Measurements from ENCODE around the gene ZNF174. TPM values are rescaled to one million over a fixed set of nuclear protein-coding genes. Genes with fewer than 3 reads are reported as not detected.

ZNF174 gene
- total RNA-seq, 6 experiments from 2014 or later = 3.4 to 5.3 (median 4.1) TPM

GRCh38 chr16:3454093-3454492 lies 53.1 kb downstream of the ZNF174 start:
- ATAC-seq (no peak), DNase-seq (no peak)
- intact Hi-C loops (cut with DNase I) = no loop called here
- no peaks in the 10 kb centered on the region for H3K27me3 ChIP-seq
- no peak overlapping the region for H3K4me3 ChIP-seq
- no peaks in the 10 kb centered on the region for H3K36me3 ChIP-seq
- TF ChIP-seq POLR2A (IDR thresholded peaks at IDR 0.05) (no peak), CTCF (IDR thresholded peaks at IDR 0.05) (no peak)
- H3K9me3 ChIP-seq = no peaks in the 10 kb centered on the region
- no peak overlapping the region for H3K27ac ChIP-seq
- peaks cover 0 to 9% (median 2%) of the 10 kb centered on the region in 4 donors for H3K4me1 ChIP-seq
- 86% methylated on average over 4 of the region's 5 CpGs for WGBS (ENCODE audit: insufficient coverage, low coverage, low lambda C conversion rate, missing lambda C conversion rate)

GRCh38 chr16:3454631-3455147 lies 53.7 kb downstream of the ZNF174 start:
- Histone ChIP-seq H3K9me3 (no peaks in the 10 kb centered on the region), H3K4me3 (no peak overlapping the region), H3K4me1 (peaks cover 0 to 15% (median 4%) of the 10 kb centered on the region in 4 donors), H3K27ac (no peak overlapping the region), H3K27me3 (no peaks in the 10 kb centered on the region), H3K36me3 (no peaks in the 10 kb centered on the region)
- DNase-seq (no peak), ATAC-seq (no peak)
- WGBS (ENCODE audit: insufficient coverage, low coverage, low lambda C conversion rate, missing lambda C conversion rate) = 65% methylated on average over 8 of the region's 10 CpGs
- intact Hi-C loops (cut with DNase I) = no loop called here
- TF ChIP-seq POLR2A (IDR thresholded peaks at IDR 0.05) (no peak), CTCF (IDR thresholded peaks at IDR 0.05) (no peak)

DNA sequence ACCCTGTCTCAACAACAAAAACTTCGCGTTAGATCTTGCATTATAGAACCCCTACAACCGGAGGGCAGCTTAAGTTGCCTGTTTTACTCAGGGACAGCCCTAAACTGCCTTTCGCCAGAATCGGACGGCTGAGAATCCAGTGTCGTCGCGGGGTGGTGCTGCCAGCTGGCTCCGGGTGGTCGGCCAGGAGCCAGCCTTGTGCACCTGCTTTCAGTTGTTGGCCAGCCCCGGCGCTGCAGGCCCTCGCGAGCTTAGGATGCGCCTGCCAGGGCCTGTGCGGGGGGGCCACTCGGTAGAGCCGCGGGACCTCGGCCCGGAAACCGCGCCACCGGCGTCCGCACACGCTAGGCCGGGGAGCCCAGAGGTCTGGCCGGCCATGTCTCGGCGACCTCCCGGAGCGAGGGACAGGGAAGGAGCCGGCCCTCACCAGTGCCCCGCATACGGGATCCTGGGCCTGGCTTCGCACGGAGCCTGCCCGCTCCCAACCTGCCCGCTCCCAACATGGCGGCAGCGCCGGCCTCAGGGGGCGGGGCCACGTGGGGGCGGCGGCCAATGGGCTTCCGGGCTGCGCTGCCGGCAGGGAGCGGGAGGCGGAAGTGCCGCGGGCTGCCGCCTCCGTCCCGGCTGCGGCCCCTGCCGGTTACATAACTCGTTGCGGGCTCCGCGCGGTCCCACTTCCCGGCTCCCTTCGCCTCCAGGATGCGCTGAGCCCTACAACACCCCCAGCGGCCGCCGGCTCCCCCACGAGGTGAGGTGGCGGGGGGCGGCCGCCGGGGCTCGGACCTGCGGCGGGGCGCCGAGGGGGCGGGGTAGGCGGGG lies 56.6 kb downstream of the ZNF174 start:
- H3K27ac ChIP-seq = peak overlapping the region; percentile 97 to 98 (median 97)
- no CpG with 5 or more reads among the region's 83 CpGs for WGBS (ENCODE audit: insufficient coverage, low coverage, low lambda C conversion rate, missing lambda C conversion rate)
- no peaks in the 10 kb centered on the region for H3K27me3 ChIP-seq
- ATAC-seq = peak; percentile 85 to 94 (median 88)
- H3K4me1 ChIP-seq = peaks cover 0 to 43% (median 14%) of the 10 kb centered on the region in 4 donors
- H3K4me3 ChIP-seq = peak overlapping the region; percentile 63 to 91 (median 89)
- DNase-seq = peak; percentile 92 to 96 (median 95)
- no peaks in the 10 kb centered on the region for H3K9me3 ChIP-seq
- intact Hi-C loops (cut with DNase I) = no loop called here
- H3K36me3 ChIP-seq = no peaks in the 10 kb centered on the region
- TF ChIP-seq CTCF (IDR thresholded peaks at IDR 0.05) = peak; percentile 31 to 39 (median 38)
- peak; percentile 68 for TF ChIP-seq POLR2A (IDR thresholded peaks at IDR 0.05)

DNA sequence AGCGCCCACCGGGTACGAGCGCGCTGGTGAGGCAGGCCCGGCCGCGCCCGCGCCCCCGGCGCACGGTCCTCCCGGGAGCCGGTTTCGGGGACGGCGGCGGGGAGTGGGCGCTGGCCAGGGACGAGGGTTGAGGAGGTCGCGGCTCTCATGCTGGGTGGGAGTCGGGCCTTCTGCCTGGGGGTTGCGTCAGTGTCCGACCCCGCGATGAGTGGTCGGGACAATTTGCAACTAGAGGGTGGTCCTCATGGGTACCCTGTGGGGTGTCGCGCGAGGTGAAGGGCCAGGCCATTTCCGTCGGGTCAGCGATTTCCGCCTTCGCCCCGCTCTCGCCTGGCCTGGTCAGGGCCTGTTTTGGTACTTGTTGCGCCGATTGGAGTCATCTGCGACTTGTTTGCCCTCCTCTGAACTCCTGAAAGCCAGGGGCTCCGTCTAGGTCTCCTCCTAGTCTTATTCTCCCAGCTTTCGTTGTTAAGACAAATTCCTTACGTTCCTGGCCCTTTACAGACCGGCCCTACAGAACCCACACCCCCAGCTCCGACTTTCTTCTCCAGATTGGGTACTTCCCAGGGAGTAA lies 57.4 kb downstream of the ZNF174 start:
- H3K4me1 ChIP-seq = peaks cover 0 to 43% (median 14%) of the 10 kb centered on the region in 4 donors
- WGBS (ENCODE audit: insufficient coverage, low coverage, low lambda C conversion rate, missing lambda C conversion rate) = 0% methylated on average over 6 of the region's 47 CpGs
- intact Hi-C loops (cut with DNase I) = no loop called here
- H3K9me3 ChIP-seq = no peaks in the 10 kb centered on the region
- peak overlapping the region; percentile 97 to 98 (median 97) for H3K27ac ChIP-seq
- H3K36me3 ChIP-seq = no peaks in the 10 kb centered on the region
- ATAC-seq (peak in 3 of 4 donors; percentile 5 to 20 (median 8)), DNase-seq (peak; percentile 41 to 68 (median 58))
- TF ChIP-seq CTCF (IDR thresholded peaks at IDR 0.05) = no peak
- no peak for TF ChIP-seq POLR2A (IDR thresholded peaks at IDR 0.05)
- peak overlapping the region; percentile 63 to 91 (median 89) for H3K4me3 ChIP-seq
- no peaks in the 10 kb centered on the region for H3K27me3 ChIP-seq
